GM23338 (cell line): Measurements from ENCODE around the gene SPNS1. TPM values are rescaled to one million over a fixed set of nuclear protein-coding genes. Genes with fewer than 3 reads are reported as not detected.
A peak's percentile ranks its signal among the peaks of the same experiment; 100 is the strongest.

Experiments
- ATAC-seq: fragments of 200-7000 bp; cut with Tn5 transposase; 3 replicates; pipeline ENCODE4 v1.9.1; 2020
- DNase-seq: peaks from one replicate; pipeline ENCODE4 v3.0.0-alpha.2; 2015; ENCODE audit warnings: low spot score
- H2AFZ ChIP-seq: fragments of 200-600 bp; sonication (generic); 2 replicates; pipeline ENCODE4 v1.8.0; 2016; ENCODE audit warnings: antibody characterized with exemption, mild to moderate bottlenecking, moderate library complexity
- H3F3A ChIP-seq: fragments of 200-600 bp; sonication (generic); replicated peaks from 2 replicates; pipeline ENCODE4 v1.8.0; 2017; ENCODE audit warnings: antibody characterized with exemption, mixed run types, low read depth
- H3K27ac ChIP-seq: fragments of 200-600 bp; sonication (generic); 2 replicates; pipeline ENCODE4 v1.6.1; 2016; ENCODE audit warnings: low read depth
- H3K27me3 ChIP-seq: fragments of 200-600 bp; sonication (generic); 2 replicates; pipeline ENCODE4 v1.8.0; 2016; ENCODE audit warnings: mild to moderate bottlenecking, mixed run types, moderate library complexity; ENCODE audit not compliant: insufficient read depth
- H3K36me3 ChIP-seq: fragments of 200-600 bp; sonication (generic); 2 replicates; pipeline ENCODE4 v1.8.0; 2016; ENCODE audit warnings: mild to moderate bottlenecking; ENCODE audit not compliant: insufficient read depth
- H3K4me1 ChIP-seq: fragments of 200-600 bp; sonication (generic); 2 replicates; pipeline ENCODE4 v1.8.0; 2016; ENCODE audit warnings: mild to moderate bottlenecking, moderate library complexity; ENCODE audit not compliant: insufficient read depth
- H3K4me2 ChIP-seq: fragments of 200-600 bp; sonication (generic); 2 replicates; pipeline ENCODE4 v1.7.1; 2017; ENCODE audit warnings: mixed run types
- H3K4me3 ChIP-seq: fragments of 200-600 bp; sonication (generic); 2 replicates; pipeline ENCODE4 v1.6.1; 2016; ENCODE audit warnings: mixed run types
- H3K79me2 ChIP-seq: fragments of 200-600 bp; sonication (generic); replicated peaks from 2 replicates; pipeline ENCODE4 v1.8.0; 2017; ENCODE audit warnings: mild to moderate bottlenecking; ENCODE audit not compliant: insufficient read depth
- H3K9me2 ChIP-seq: fragments of 200-600 bp; sonication (generic); 2 replicates; pipeline ENCODE4 v1.8.0; 2017; ENCODE audit not compliant: insufficient read depth
- H4K20me1 ChIP-seq: fragments of 200-600 bp; sonication (generic); replicated peaks from 2 replicates; pipeline ENCODE4 v1.8.0; 2017; ENCODE audit warnings: mild to moderate bottlenecking; ENCODE audit not compliant: insufficient read depth
- H3K27ac Mint-ChIP-seq: 2 replicates; pipeline ENCODE4 v1.8.0; 2020; ENCODE audit warnings: inconsistent platforms, mild to moderate bottlenecking, moderate library complexity, mixed read lengths
- H3K27me3 Mint-ChIP-seq: 3 replicates; pipeline ENCODE4 v1.8.0; 2022; ENCODE audit warnings: low read depth, mild to moderate bottlenecking, moderate library complexity, mixed read lengths, inconsistent platforms; ENCODE audit not compliant: insufficient read depth, poor library complexity
- H3K36me3 Mint-ChIP-seq: 3 replicates; pipeline ENCODE4 v1.8.0; 2021; ENCODE audit warnings: low read depth, mild to moderate bottlenecking, inconsistent platforms, moderate library complexity, mixed read lengths
- H3K4me1 Mint-ChIP-seq: 3 replicates; pipeline ENCODE4 v1.8.0; 2020; ENCODE audit warnings: mild to moderate bottlenecking, inconsistent platforms, mixed read lengths
- H3K4me3 Mint-ChIP-seq: 3 replicates; pipeline ENCODE4 v1.8.0; 2021; ENCODE audit warnings: moderate library complexity, mild to moderate bottlenecking, inconsistent platforms, mixed read lengths
- H3K9me3 Mint-ChIP-seq: 3 replicates; pipeline ENCODE4 v1.8.0; 2020; ENCODE audit warnings: moderate library complexity, mild to moderate bottlenecking, inconsistent platforms, mixed read lengths
- CREB1 ChIP-seq: fragments of 250-450 bp; sonication (Bioruptor Pico); IDR thresholded peaks from 2 replicates; pipeline ENCODE4 v1.5.0; 2020; ENCODE audit warnings: low read depth, mild to moderate bottlenecking, moderate library complexity
- CTCF ChIP-seq, 2 experiments: fragments of 200-600 bp in 1 of 2; sonication (generic) in 1 of 2; conservative IDR thresholded peaks; 2 replicates each; pipeline versions ENCODE4 v1.5.1 to v1.6.1; 2016 to 2017; ENCODE audit warnings: antibody characterized with exemption in 2 of 2, low read depth in 2 of 2, mild to moderate bottlenecking in 2 of 2, moderate library complexity in 1 of 2
- ETS1 ChIP-seq: IDR thresholded peaks from 2 replicates; pipeline ENCODE4 v1.6.1; 2016; ENCODE audit warnings: antibody characterized with exemption
- EZH2 ChIP-seq: fragments of 200-600 bp; sonication (generic); IDR thresholded peaks from one replicate; pipeline ENCODE4 v1.8.0; 2017; ENCODE audit warnings: antibody characterized with exemption, mild to moderate bottlenecking, low read depth; ENCODE audit not compliant: unreplicated experiment
- EZH2phosphoT487 ChIP-seq: fragments of 200-600 bp; sonication (generic); IDR thresholded peaks from one replicate; pipeline ENCODE4 v1.8.1; 2018; ENCODE audit warnings: antibody characterized with exemption; ENCODE audit not compliant: unreplicated experiment
- JUNB ChIP-seq: IDR thresholded peaks from one replicate; pipeline ENCODE4 v1.6.1; 2016; ENCODE audit warnings: antibody characterized with exemption; ENCODE audit not compliant: unreplicated experiment
- NANOG ChIP-seq: IDR thresholded peaks from 2 replicates; pipeline ENCODE4 v1.6.1; 2016; ENCODE audit warnings: antibody characterized with exemption, borderline replicate concordance
- POLR2AphosphoS5 ChIP-seq: IDR thresholded peaks from 2 replicates; pipeline ENCODE4 v1.6.1; 2016; ENCODE audit warnings: antibody characterized with exemption, low read depth
- REST ChIP-seq: IDR thresholded peaks from one replicate; pipeline ENCODE4 v1.6.1; 2018; ENCODE audit warnings: antibody characterized with exemption; ENCODE audit not compliant: unreplicated experiment
- STAT1 ChIP-seq: IDR thresholded peaks from one replicate; pipeline ENCODE4 v1.6.1; 2016; ENCODE audit warnings: antibody characterized with exemption; ENCODE audit not compliant: unreplicated experiment
- ZNF114 ChIP-seq: fragments of 250-450 bp; sonication (Bioruptor Pico); IDR thresholded peaks from 2 replicates; pipeline ENCODE4 v1.5.0; 2020; ENCODE audit warnings: mild to moderate bottlenecking, moderate library complexity
- ZNF331 ChIP-seq: fragments of 250-450 bp; sonication (Bioruptor Pico); IDR thresholded peaks from 2 replicates; pipeline ENCODE4 v1.5.0; 2020; ENCODE audit warnings: low read depth, mild to moderate bottlenecking, moderate library complexity
- ZNF462 ChIP-seq: fragments of 250-450 bp; sonication (Bioruptor Pico); IDR thresholded peaks from 2 replicates; pipeline ENCODE4 v1.5.0; 2020; ENCODE audit warnings: mild to moderate bottlenecking, moderate library complexity
- polyA plus RNA-seq: library from polyadenylated mRNA; unstranded; fragments of >200 nt; fragmentation: Nextera tagmentation; extraction: Ambion mirVana; gene quantifications from 2 replicates; pipeline ENCODE4 v1.2.1, GENCODE V29; 2016
- total RNA-seq: library from RNA; depleted of rRNA; stranded (reverse); fragments of >200 nt; shearing (Covaris generic); gene quantifications from 2 replicates; pipeline ENCODE4 v1.2.3, GENCODE V29; 2014

Gene SPNS1
- total and polyA plus RNA-seq, 2 experiments from 2014 or later, result 37.2 to 48.5 TPM

GRCh38 chr16:28933171-28933570, 41.4 kb upstream of the SPNS1 start (continued):
- TF ChIP-seq CREB1 (CRISPR knock-in tag), result no peak

- H3K9me3 Mint-ChIP-seq, result no peaks in the 10 kb centered on the region
- TF ChIP-seq ZNF331 (CRISPR knock-in tag), result no peak
- no peak for TF ChIP-seq ZNF462 (CRISPR knock-in tag)
- TF ChIP-seq NANOG, result no peak
- no peak for TF ChIP-seq STAT1
- no peak for TF ChIP-seq POLR2AphosphoS5
- TF ChIP-seq EZH2phosphoT487, result no peak
- no peak for TF ChIP-seq CREB1 (CRISPR knock-in tag)
- TF ChIP-seq REST, result no peak
- no peak for TF ChIP-seq EZH2
- no peak for TF ChIP-seq CTCF (conservative IDR thresholded peaks at IDR 0.05; ENCODE audit: low read depth in 2 of 2)
- TF ChIP-seq ZNF114 (CRISPR knock-in tag), result no peak
- TF ChIP-seq ETS1, result no peak
- no peak for TF ChIP-seq JUNB
- H3K4me3 Mint-ChIP-seq, result no peak overlapping the region
These were observed 39.2 kb upstream of the SPNS1 start for GRCh38 chr16:28935346-28935745.

More at GRCh38 chr16:28935346-28935745, 39.2 kb upstream of the SPNS1 start:
- Mint-ChIP-seq H3K27ac (no peak overlapping the region), H3K27me3 (peaks cover 21% of the 10 kb centered on the region), H3K36me3 (no peaks in the 10 kb centered on the region), H3K4me1 (peaks cover 9% of the 10 kb centered on the region)
- DNase-seq (no peak), ATAC-seq (no peak)
- Histone ChIP-seq H3K27ac (no peak overlapping the region), H2AFZ (no peak overlapping the region), H3K36me3 (no peaks in the 10 kb centered on the region), H3K9me2 (no peaks in the 10 kb centered on the region), H3K27me3 (no peaks in the 10 kb centered on the region), H3K4me2 (no peak overlapping the region), H3F3A (no peaks in the 10 kb centered on the region), H3K4me1 (peaks cover 7% of the 10 kb centered on the region; the same call in 1 of the 2 replicates), H3K4me3 (peak overlapping the region; percentile 51; the same call in 1 of the 2 replicates), H3K79me2 (no peaks in the 10 kb centered on the region), H4K20me1 (no peaks in the 10 kb centered on the region)
